OCI-LY7 (cell line): ENCODE data around the gene RLN3.

Experiments used
- CTCF ChIP-seq: fragments of 200-600 bp; sonication (generic); conservative IDR thresholded peaks from 2 replicates; pipeline ENCODE4 v1.5.1; 2014; ENCODE audit warnings: mild to moderate bottlenecking, antibody characterized with exemption, low read length, moderate library complexity, mixed read lengths
- EZH2phosphoT487 ChIP-seq: fragments of 200-600 bp; sonication (generic); IDR thresholded peaks from 2 replicates; pipeline ENCODE4 v1.6.1; 2018; ENCODE audit warnings: low read depth, borderline replicate concordance, mild to moderate bottlenecking, mixed run types, antibody characterized with exemption, low read length, moderate library complexity, mixed read lengths

GRCh38 chr19:14070268-14071050, 42.5 kb downstream of the RLN3 start:
- no peak for TF ChIP-seq CTCF
- TF ChIP-seq EZH2phosphoT487, result no peak
